GM18505 (cell line): Measurements from ENCODE around the gene HYAL3.
"Not testable (repeated sequence)": the region's sequence is repeated elsewhere in the genome, so short reads cannot be mapped to it uniquely, and the experiment has no call there.

Experiments
- ATAC-seq: cut with Tn5 transposase; IDR thresholded peaks from one replicate; pipeline ENCODE4 v1.9.1; 2021; ENCODE audit not compliant: unreplicated experiment
- POLR2A ChIP-seq: IDR thresholded peaks from 4 replicates; pipeline ENCODE4 v1.6.1; 2011; ENCODE audit warnings: borderline replicate concordance; ENCODE audit not compliant: insufficient read depth, insufficient read length; ENCODE audit errors: extremely low read depth

HYAL3 gene

DNA sequence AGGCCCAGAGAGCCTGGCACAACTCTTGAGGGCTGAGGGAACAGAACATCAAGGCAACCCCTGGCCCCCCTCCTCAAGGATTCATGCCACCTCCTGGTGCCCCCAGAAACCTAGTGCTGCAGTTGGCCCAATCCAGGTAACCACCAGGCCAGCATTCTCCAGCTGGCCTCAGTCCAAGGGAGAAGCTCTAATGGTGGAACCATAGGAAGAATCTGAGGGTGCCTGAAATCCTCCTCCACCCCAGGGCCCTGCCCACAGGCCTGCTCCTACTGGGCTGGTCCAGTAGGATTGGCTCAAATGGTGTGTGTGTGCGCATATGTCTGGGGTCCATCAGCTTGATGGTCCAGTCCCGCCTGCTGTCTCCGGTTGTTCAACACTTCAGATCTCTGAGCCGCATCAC lies 15.6 kb upstream of the HYAL3 start:
- TF ChIP-seq POLR2A: no peak
- ATAC-seq: no peak

DNA sequence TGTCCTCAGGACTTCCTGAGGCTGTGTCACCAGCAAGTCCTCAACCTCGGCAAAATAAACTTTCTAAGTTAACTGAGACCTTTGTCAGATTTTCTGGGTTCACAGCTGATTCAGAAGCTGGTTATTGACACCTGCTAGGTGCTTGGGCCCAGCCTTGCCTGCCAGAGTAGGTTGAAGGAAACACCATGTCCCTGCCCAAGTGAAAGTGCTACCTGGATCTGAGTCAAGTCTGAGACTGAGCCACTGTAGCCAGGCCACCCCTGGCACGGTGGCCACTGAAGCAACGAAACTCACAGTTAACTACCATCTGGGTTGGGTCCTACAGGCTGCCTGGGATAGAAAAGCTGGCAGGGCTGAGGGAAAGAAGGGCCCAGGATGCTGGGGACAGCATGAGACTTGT lies 15.1 kb upstream of the HYAL3 start:
- no peak for TF ChIP-seq POLR2A
- ATAC-seq: no peak

- not testable (repeated sequence) for ATAC-seq
These were observed 12.8 kb upstream of the HYAL3 start for GRCh38 chr3:50312041-50312440.

DNA sequence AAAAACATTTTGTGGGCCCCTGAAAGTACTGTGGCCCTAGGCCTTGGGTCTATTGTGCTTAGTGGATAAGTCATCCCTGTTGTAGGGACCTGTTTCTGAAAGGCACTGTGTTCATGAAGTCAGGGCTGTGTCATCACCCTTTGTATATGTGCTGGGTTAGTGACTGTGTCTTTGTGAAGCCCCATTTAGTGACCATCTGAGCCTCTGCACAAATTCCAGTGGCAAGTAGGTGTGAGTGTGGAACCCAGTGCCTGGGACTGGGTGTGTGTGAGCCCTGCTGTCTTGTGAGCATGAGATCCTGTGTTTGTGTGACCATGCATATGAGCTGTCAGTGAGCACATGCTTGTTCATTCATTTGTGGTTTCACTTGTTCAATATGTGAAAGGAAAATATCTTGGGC lies 5.4 kb upstream of the HYAL3 start:
- TF ChIP-seq POLR2A: no peak
- no peak for ATAC-seq

DNA sequence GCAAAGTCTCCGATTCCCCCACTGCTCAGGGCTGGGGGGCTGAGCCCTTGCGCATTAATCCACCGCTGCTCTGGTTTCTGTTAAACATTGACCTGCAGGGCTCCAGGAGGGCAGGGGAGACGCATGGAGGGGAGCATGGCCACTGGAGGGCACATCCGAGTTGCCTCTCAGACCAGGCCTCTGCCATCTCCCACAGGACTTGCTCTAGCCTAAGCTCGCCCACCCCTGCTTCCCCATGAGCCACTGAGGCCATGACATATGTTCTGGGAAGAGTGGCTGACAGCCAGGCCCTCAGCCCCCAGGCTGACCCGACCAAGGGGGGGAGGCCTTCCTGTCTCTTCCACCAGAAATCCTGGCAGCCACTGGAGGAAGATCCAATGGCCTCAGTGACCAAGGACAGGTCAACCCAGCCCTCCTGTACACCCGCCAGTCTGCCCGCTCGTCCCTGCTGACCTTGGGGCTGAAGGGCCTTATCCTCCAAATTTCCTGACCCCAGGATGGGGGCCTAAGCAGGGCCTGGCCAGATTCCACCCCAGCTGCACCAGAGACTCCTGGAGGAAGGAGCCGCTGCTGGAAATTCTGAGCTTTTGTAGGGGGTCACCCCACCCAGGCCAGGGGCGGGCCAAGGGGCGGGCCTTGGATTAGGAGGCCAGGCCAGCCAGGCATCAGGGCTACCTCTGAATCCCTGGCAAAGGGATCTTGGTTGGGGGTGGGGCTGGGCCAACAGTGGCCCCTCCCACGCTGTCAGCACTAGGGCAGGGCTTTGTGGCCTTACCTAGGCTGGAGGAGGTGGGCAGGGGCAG lies 4.0 kb upstream of the HYAL3 start, which contains the start of gene HYAL1:
HYAL1 (minus strand) TSS at position 562 of the 803 bp plus-strand sequence. CDS start 618 bp downstream, outside the sequence.
- TF ChIP-seq POLR2A: no peak
- ATAC-seq: no peak

DNA sequence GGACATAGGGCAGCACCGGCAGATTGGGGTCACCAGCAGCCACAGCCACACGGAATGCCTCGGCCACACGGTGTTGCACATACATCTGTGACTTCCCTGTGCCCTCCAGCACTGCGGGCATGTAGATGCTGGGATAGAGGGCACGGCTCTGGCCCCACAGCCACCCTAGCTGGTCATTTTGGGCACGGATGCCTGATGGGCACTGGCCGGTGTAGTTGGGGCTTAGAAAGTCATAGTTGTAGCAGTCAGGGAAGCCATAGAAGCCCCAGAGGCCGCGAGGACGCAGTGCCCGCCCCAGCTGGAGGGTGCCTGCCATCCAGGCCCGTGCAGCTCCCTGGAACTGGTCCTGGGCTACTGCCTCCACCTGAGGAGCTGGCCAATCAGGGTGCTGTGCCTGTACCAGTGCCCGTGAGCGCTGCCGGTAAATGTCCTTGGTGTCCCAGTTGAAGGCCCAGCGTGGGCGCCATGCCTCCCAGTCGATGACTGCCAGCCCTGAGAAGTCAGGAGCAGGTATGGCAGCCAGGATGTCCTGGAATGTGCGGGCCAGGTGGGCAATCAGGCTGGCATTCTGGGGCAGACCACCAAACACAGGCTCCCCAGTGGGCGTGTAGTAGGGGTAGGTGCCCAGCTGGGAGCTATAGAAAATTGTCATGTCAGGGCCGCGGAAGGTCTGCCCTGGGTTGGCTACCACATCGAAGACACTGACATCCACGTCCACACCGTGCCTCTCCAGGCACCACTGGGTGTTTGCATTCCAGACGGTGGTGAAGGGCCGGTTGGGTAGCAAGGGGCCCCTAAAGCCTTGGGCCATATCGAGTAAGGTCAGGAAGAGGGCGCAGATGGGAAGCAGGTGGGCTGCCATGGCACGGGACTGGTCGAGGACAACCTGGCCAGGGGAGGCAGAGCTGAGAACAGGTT lies 3.1 kb upstream of the HYAL3 start:
- TF ChIP-seq POLR2A: no peak

DNA sequence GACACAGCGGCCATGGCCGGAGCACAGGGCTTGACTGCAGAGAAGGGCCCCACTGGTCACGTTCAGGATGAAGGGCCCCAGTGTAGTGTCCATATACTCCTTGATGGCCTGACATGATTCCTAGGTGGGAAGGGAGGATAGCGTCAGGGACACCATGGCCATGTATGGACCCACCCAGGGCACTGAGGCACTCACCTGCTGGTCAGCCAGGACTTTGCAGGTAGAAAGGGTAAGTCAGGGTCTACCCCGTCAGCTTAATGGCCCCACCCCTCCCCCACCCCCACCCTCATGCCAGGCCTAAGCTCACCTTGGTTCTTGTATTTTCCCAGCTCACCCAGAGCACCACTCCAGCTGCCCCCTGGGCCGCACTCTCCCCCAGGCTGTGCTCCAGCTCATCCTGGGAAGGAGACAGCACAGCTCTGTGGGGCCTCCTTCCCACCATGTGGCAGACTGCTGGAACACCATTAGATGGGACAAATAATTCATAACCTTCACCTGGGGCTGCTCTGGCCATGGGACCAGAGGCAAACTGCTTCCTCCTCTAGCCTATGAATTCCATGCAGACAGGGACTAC lies 1.6 kb upstream of the HYAL3 start:
- no peak for TF ChIP-seq POLR2A
- ATAC-seq: no peak

More for the DNA sequence above, 3.1 kb upstream of the HYAL3 start:
- ATAC-seq: no peak

- no peak for TF ChIP-seq POLR2A
- no peak for ATAC-seq
These were observed 900 bp upstream of the HYAL3 start for GRCh38 chr3:50299929-50300680.

GRCh38 chr3:50299638-50299928 lies 378 bp upstream of the HYAL3 start:
- no peak for ATAC-seq

GRCh38 chr3:50297896-50298725 lies 1.1 kb downstream of the HYAL3 start:
- no peak for ATAC-seq
- TF ChIP-seq POLR2A: no peak

More at GRCh38 chr3:50299638-50299928, 378 bp upstream of the HYAL3 start:
- TF ChIP-seq POLR2A: no peak

DNA sequence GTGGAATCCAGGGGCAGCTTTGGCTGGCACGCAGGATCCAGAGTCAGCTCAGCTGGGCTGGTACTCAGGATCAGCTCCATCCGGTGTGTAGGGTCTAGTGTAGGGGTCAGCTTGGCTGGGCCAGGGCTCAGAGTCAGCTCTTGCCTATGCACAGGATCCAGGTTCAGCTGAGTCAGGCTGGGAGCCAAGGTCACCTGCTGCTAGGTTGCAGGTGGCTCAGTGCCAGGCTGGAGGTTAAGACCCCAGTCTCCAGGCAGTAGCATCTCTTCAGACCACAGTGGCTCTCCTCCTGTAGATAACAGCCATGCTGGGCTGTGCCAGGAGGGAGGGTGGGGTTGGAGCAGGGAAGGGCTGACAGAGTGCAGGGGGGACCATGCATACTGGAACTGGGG lies 1.8 kb downstream of the HYAL3 start:
- no peak for TF ChIP-seq POLR2A
- ATAC-seq: no peak

DNA sequence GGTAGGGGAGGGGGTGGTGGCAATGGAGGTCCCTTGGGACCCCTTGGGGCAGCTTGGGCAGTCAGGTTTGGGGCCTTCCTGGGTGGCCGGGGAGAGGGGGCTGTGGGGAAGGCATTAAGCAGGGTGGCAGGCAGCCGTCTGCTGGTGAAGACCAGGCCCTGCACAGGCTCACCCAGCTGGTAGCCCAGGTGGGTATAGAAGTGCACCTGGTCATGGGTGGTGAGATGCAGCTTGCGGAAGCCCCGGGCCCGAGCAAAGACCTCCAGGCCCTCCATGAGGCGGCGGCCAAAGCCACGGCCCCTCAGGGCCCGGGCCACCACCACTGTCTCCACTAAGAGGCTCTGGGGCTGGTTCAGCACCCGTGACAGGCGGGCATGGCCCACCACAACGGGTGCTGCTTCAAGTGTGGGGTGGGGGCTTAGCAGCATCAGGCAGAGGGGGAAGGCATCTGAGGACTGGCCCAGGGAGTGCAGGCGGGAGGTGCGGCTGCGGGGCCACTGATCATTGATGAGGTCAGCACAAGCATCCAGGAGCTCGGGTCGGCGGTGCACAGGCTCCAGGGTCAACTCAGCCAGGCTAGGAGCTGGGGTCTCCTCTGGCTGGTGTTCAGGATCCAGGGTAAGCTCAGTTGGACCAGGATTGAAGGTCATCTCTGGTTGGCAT lies 2.4 kb downstream of the HYAL3 start:
- TF ChIP-seq POLR2A: no peak

More for the DNA sequence above, 2.4 kb downstream of the HYAL3 start:
- no peak for ATAC-seq
